ENCODE data around the gene ASPHD1. TPM values are rescaled to one million over a fixed set of nuclear protein-coding genes. Genes with fewer than 3 reads are reported as not detected.
"Not testable (repeated sequence)": the region's sequence is repeated elsewhere in the genome, so short reads cannot be mapped to it uniquely, and the experiment has no call there.

Gene ASPHD1
- total RNA-seq, 1 donor from 2014 or later = 1.2 TPM

DNA sequence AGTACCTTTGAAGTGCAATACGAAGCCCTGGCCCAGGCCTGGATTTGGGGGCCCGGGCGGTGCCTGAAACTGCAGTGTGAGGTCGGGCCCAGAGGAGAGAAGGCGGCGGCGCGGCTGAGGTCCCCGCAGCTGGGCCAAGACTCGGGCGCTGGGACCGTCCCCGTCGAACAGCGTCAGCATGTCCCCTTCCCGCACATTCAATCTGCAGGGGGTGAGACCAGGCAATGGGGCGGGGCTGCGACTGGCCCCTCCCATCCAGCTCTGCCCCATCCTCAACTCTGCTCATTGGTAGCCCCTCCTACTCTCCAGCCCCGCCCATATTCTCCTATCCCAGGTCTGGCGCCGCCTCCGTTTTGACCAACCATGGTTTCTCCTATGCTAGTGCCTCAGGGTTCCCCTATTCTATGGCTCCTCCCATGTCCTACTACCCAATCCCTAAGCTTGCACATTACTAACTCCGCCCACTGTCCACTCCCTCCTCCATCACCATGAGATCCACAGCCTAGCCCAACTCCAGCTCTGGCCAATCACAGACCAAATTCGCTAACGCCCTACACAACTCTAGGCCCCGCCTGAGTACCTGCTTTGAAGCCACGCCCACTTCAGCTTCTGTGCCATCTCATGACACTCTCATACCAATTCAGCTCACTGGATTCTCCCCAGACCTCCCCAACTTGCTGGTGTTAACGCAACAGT is 22.9 kb upstream of the ASPHD1 start:
- no peak for DNase-seq (ENCODE audit: low spot score)

- no peak for DNase-seq (ENCODE audit: low spot score)
Measured at GRCh38 chr16:29878172-29878571, 22.1 kb upstream of the ASPHD1 start.

DNA sequence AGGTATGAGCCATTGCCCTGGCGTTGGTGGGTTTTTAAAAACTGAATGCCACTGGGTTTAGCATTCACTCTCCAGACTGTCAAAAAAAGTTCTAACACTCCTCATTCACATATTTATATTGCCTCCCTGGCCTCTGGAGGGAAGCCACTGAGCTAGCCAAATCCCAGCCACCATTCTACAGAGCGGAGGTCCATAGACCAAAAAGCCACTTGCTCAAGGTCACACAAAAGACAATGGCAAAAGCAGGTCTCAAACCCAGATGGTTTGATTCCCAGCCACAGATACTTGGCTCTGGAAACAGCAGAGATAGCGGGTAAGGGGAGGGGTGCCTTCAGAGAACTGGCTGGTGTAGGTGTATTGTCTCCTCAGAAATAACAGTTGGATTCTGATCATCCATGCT is 19.2 kb upstream of the ASPHD1 start:
- DNase-seq (ENCODE audit: low spot score) = no peak

GRCh38 chr16:29883987-29884386 is 16.3 kb upstream of the ASPHD1 start:
- DNase-seq (ENCODE audit: low spot score) = no peak

DNA sequence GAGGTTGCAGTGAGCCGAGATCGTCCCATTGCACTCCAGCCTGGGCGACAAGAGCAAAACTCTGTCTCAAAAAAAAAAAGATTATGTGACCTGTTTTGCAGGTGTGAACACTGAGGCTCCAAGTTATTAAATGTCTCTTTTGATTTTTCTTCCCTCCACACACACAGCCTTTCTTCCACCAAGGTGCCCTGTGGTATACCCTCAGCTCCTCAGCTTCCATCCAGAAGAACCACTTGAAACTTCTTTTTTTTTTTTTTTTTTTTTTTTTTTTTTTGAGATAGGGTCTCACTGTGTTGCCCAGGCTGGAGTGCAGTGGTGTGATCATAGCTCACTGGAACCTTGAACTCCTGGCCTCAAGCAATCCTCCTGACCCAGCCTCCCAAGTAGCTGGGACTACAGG is 10.9 kb upstream of the ASPHD1 start:
- not testable (repeated sequence) for DNase-seq (ENCODE audit: low spot score)

DNA sequence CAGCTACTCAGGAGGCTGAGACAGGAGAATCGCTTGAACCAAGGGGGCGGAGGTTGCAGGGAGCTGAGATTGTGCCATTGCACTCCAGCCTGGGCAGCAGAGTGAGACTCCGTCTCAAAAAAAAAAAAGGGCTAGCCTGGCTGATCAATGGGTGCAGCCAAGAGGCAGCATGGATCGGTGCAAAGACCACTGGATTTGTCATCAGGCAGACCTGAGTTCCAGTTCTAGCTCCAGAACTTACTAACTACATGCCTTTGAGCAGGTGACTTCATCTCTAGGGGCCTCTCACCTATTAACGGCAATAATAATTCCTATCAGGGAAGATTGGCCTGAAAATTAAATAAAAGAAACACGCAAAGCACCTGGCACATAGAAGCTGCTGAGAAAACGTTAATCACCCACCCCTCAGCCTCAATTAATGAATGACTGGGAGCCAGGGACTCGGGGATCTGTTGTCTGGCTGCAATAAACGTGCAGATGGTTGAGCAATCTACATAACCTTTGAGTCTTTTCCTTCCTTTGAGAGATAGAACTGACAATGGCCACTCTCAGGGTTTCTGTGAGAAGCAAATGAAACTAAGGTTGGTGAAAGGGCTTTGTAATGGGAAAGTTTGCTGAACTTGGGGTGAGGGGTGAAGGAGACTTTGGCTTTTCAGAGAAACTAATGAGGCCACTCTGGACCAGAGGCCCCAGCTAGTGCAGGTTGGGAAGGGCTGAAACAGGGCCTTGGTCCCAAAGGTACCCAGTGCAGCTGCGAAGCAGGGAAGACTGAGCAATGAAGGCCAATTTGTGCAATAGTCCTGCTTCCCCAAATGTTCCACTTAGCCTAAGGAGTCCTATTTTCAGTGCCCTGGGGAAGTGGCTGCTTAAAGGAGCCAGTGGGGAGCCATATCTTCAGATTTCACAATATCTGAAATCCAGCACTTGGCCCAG is 8.5 kb upstream of the ASPHD1 start:
- no peak for DNase-seq (ENCODE audit: low spot score)

- no peak for DNase-seq (ENCODE audit: low spot score)
Measured at GRCh38 chr16:29892458-29892813, 7.9 kb upstream of the ASPHD1 start.

GRCh38 chr16:29893553-29893952 is 6.7 kb upstream of the ASPHD1 start:
- DNase-seq (ENCODE audit: low spot score) = no peak

- no peak for DNase-seq (ENCODE audit: low spot score)
Measured at GRCh38 chr16:29894352-29894751, 5.9 kb upstream of the ASPHD1 start.

GRCh38 chr16:29896841-29897240 is 3.4 kb upstream of the ASPHD1 start:
- no peak for DNase-seq (ENCODE audit: low spot score)

DNA sequence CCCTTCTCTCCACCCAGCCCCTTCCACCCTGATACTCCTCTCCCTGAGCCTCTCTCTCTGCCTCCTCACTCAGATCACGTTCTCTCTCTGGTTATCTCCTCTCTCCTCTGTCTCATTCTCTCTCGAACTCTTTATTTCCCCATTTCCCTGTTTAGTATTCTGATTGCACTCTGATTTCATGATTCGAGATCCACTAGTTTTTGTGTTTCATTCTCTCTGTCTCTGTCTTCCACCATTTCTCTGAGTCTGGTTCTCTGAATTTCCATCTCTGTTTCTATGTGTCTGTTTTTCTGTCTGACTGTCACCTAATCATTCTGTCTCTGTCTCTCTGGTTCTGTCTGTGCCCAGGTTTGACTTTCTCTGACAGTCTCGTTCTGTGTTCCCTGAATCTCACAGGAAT is 3.0 kb upstream of the ASPHD1 start:
- DNase-seq (ENCODE audit: low spot score) = no peak

GRCh38 chr16:29898135-29898803 is 2.0 kb upstream of the ASPHD1 start:
- no peak for DNase-seq (ENCODE audit: low spot score)

- no peak for DNase-seq (ENCODE audit: low spot score)
Measured at GRCh38 chr16:29898804-29899515, 1.3 kb upstream of the ASPHD1 start.

DNA sequence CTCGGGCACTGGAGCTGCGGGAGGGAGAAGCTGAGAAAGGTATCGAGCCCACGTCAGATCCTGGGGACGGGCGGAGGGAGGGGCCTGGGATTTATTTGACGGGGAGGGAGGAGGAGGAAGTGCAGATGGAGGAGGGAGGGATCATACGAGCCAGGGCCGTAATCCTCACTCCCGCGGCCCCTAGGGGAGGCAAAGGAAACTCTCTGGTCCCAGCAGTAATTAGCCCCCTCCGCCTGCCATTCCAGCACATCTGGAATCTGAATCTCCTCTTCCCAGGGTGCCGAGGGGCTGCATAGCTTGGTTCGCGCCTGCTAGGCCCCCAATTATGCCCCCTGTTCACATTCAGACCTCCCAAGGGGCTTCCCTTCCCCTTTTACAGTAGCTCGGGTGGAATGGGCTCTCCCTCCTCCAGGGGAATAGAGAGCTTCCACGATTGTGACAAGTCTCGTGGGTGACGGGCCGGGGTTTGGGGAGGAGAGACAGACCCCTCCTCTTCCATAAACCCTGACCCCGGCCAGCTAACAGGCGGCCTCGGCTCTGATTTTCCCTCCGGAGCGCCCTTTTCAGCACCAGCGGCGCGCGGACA is 679 bp upstream of the ASPHD1 start, which contains the start of gene SEZ6L2:
TSS of gene SEZ6L2 (minus strand) at position 35 of the 586 bp plus-strand sequence. CDS start 531 bp downstream, outside the sequence.
- DNase-seq (ENCODE audit: low spot score) = peak; percentile 81

DNA sequence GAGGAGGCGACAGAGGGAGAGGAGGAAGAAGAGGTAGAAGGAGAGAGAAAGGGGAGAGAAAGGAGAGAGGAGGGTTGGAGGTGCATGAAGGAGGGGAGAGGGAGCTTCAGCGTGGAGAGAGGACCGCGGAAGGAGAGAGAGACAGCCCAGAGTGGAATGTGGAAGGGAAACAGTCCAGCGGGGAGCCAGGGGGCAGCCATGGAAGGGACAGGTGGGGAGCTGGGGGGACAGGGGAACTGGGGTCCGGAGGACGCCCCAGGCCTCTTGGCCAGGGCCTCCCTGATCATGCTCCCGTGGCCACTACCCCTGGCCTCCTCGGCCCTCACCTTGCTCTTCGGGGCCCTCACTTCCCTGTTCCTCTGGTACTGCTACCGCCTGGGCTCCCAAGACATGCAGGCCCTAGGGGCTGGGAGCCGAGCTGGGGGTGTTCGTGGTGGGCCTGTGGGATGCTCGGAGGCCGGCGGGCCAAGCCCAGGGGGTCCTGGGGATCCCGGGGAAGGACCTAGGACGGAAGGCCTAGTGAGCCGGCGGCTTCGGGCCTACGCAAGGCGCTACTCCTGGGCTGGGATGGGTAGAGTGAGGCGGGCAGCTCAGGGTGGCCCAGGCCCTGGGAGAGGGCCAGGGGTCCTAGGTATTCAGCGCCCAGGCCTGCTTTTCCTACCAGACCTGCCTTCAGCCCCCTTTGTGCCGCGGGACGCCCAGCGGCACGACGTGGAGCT is 759 bp downstream of the ASPHD1 start:
- no peak for DNase-seq (ENCODE audit: low spot score)

DNA sequence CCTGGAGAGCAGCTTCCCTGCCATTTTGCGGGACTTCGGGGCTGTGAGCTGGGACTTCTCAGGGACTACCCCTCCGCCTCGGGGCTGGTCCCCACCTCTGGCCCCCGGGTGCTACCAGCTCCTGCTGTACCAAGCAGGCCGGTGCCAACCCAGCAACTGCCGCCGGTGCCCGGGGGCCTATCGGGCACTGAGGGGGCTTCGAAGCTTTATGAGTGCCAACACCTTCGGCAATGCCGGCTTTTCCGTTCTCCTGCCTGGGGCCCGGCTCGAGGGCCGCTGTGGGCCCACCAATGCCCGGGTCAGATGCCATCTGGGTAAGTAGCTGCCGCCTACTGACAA is 1.3 kb downstream of the ASPHD1 start:
- DNase-seq (ENCODE audit: low spot score) = no peak

DNA sequence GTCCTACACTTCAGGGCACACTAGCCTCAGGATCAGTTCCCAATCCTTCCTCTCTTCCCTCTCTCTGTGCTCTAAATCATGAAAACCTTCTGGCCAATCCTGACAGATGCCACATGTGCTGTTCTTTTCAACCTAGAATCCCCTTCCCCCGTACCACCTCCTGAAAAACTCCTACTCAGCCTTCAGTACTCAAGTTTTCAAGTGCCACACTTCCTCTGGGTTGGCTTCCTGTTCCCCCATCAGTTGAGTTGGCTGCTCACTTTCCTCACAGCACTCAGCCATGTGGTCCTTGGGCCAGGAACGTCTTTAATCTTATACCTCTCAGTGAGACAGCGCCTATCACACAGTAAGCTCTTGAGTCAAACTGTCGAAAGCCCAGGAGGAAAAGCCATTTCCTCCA is 3.3 kb downstream of the ASPHD1 start:
- DNase-seq (ENCODE audit: low spot score) = no peak

- no peak for DNase-seq (ENCODE audit: low spot score)
Measured at GRCh38 chr16:29904947-29905346, 4.7 kb downstream of the ASPHD1 start.

- DNase-seq (ENCODE audit: low spot score) = no peak
Measured at GRCh38 chr16:29905668-29906067, 5.4 kb downstream of the ASPHD1 start.

DNA sequence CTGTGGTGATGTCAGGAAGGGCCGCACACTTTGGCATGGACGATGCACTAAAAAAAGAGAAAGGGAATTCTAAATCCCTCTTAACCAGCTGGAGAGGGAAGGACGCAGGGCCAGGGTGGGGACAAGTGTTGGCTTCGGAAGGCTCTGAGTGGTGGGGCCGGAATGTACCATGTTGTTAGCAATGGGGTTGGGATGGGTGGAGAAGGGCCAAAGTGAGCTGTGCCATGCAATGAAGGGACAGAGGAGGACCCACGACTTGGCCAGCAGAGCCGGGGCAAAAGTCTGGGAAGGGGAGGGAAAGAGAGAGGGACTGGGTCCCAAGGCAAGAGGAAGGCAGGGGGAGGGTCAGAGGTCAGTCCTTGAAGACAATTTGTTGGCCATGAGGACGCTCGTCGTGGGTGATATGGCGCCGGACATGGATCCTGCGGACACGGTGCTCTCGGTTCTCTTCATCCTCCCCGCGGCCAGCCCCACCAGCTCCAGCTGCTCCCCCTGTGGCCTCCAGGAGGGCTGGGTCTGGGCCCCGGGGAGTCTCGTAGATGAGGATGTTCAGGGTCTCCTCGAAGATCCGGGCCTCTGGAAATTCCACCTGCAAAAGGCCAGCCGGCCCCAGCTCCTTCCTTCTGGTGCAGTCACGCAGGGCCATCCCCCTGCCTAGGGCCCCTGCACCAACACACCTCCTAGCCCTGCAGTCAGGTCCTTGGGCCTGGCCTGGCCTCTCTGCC is 6.4 kb downstream of the ASPHD1 start:
- DNase-seq (ENCODE audit: low spot score) = no peak
